Fibroblast of lung (primary cell): Measurements from ENCODE around the gene ANAPC2. TPM values are rescaled to one million over a fixed set of nuclear protein-coding genes. Genes with fewer than 3 reads are reported as not detected.

ENCODE experiments used
- DNase-seq, 2 donors: peaks; one replicate each; pipeline versions ENCODE4 v3.0.0 to v3.0.0-alpha.2; 2010; ENCODE audit warnings: low read depth in 2 of 2
- H2AFZ ChIP-seq: 2 replicates; pipeline ENCODE4 v1.5.1; 2012; ENCODE audit warnings: low read length, control low read depth, inconsistent platforms
- H3K27ac ChIP-seq: 2 replicates; pipeline ENCODE4 v1.5.1; 2011; ENCODE audit warnings: low read length, control low read depth; ENCODE audit not compliant: insufficient read depth
- H3K27me3 ChIP-seq: 2 replicates; pipeline ENCODE4 v1.5.1; 2011; ENCODE audit warnings: mild to moderate bottlenecking, low read length; ENCODE audit not compliant: control insufficient read depth, insufficient read depth
- H3K36me3 ChIP-seq: 2 replicates; pipeline ENCODE4 v1.5.1; 2011; ENCODE audit warnings: low read length; ENCODE audit not compliant: control insufficient read depth, insufficient read depth
- H3K4me1 ChIP-seq: 2 replicates; pipeline ENCODE4 v1.5.1; 2011; ENCODE audit warnings: low read length; ENCODE audit not compliant: control insufficient read depth, insufficient read depth; ENCODE audit errors: extremely low read depth
- H3K4me2 ChIP-seq: 2 replicates; pipeline ENCODE4 v1.5.1; 2011; ENCODE audit warnings: low read length, control low read depth; ENCODE audit not compliant: insufficient read depth; ENCODE audit errors: extremely low read depth
- H3K4me3 ChIP-seq, 4 experiments: fragments of 200-600 bp in 1 of 4; sonication (generic) in 1 of 4; replicated peaks in 1 of 4; 2 replicates each; pipeline ENCODE4 v1.5.1; 2011 to 2016; ENCODE audit warnings: low read length in 4 of 4, low read depth in 3 of 4, mild to moderate bottlenecking in 3 of 4, control low read depth in 2 of 4, inconsistent platforms in 1 of 4, mixed read lengths in 1 of 4; ENCODE audit not compliant: insufficient read depth in 1 of 4; ENCODE audit errors: control extremely low read depth in 1 of 4
- H3K79me2 ChIP-seq: 2 replicates; pipeline ENCODE4 v1.5.1; 2012; ENCODE audit warnings: mild to moderate bottlenecking, low read length, inconsistent platforms; ENCODE audit not compliant: control insufficient read depth, insufficient read depth
- H3K9ac ChIP-seq: 2 replicates; pipeline ENCODE4 v1.5.1; 2011; ENCODE audit warnings: mild to moderate bottlenecking, low read length, control low read depth; ENCODE audit not compliant: insufficient read depth
- H3K9me3 ChIP-seq: 2 replicates; pipeline ENCODE4 v1.5.1; 2012; ENCODE audit warnings: low read depth, low read length; ENCODE audit not compliant: control insufficient read depth, insufficient read depth
- H4K20me1 ChIP-seq: 2 replicates; pipeline ENCODE4 v1.5.1; 2011; ENCODE audit warnings: low read length; ENCODE audit not compliant: control insufficient read depth, insufficient read depth; ENCODE audit errors: extremely low read depth
- CTCF ChIP-seq, 2 donors: IDR thresholded peaks in 1 of 2; conservative IDR thresholded peaks in 1 of 2; 1 replicate in 1 of 2; 2 replicates in 1 of 2; pipeline ENCODE4 v1.5.1; 2011 to 2012; ENCODE audit warnings: low read length in 2 of 2, control low read depth in 1 of 2, inconsistent platforms in 1 of 2, low read depth in 1 of 2, mild to moderate bottlenecking in 1 of 2
- EZH2 ChIP-seq: IDR thresholded peaks from 2 replicates; pipeline ENCODE4 v1.5.1; 2012; ENCODE audit warnings: low read length, control low read depth, mild to moderate bottlenecking; ENCODE audit errors: missing control alignments
- polyA plus RNA-seq, 2 donors: library from polyadenylated mRNA; depleted of rRNA in 1 of 2; stranded (reverse) in 1 of 2; unstranded in 1 of 2; fragments of >200 nt; gene quantifications; 2 replicates each; pipeline ENCODE4 v1.2.1, GENCODE V29; 2011 to 2012; ENCODE audit warnings: missing spikeins in 1 of 2
- total RNA-seq: library from RNA; depleted of rRNA; stranded (reverse); fragments of >200 nt; gene quantifications from 2 replicates; pipeline ENCODE4 v1.2.1, GENCODE V29; 2014

Gene ANAPC2
- total and polyA plus RNA-seq, 2 donors (not counting 1 experiment from before 2014, with no cell fraction given), result 9.1 to 18.0 TPM

- peaks cover 15% of the 10 kb centered on the region for H3K36me3 ChIP-seq
- H3K4me2 ChIP-seq, result no peak overlapping the region
- H3K4me1 ChIP-seq, result peaks cover 9% of the 10 kb centered on the region
- no peak overlapping the region for H3K9ac ChIP-seq
- H4K20me1 ChIP-seq, result no peaks in the 10 kb centered on the region
- no peak for DNase-seq
- no peak overlapping the region for H3K4me3 ChIP-seq
- no peaks in the 10 kb centered on the region for H3K27me3 ChIP-seq
- peaks cover 21% of the 10 kb centered on the region for H3K79me2 ChIP-seq
- H2AFZ ChIP-seq, result no peak overlapping the region
- TF ChIP-seq CTCF (conservative IDR thresholded peaks at IDR 0.05 in 1 of 2, IDR thresholded peaks at IDR 0.05 in 1 of 2; ENCODE audit: low read depth in 1 of 2, low read length in 2 of 2) (no peak), EZH2 (no peak)
- H3K9me3 ChIP-seq, result no peaks in the 10 kb centered on the region
- no peak overlapping the region for H3K27ac ChIP-seq
These were observed 6.0 kb upstream of the ANAPC2 start for GRCh38 chr9:137194388-137194787.

GRCh38 chr9:137193771-137194170 is 5.4 kb upstream of the ANAPC2 start:
- H3K9ac ChIP-seq, result no peak overlapping the region
- peaks cover 22% of the 10 kb centered on the region for H3K79me2 ChIP-seq

GRCh38 chr9:137192859-137193258 is 4.5 kb upstream of the ANAPC2 start:
- Histone ChIP-seq H2AFZ (no peak overlapping the region), H3K79me2 (peaks cover 26% of the 10 kb centered on the region), H3K4me2 (no peak overlapping the region)

More at GRCh38 chr9:137193771-137194170, 5.4 kb upstream of the ANAPC2 start:
- no peaks in the 10 kb centered on the region for H3K27me3 ChIP-seq
- no peak overlapping the region for H2AFZ ChIP-seq
- DNase-seq, result no peak
- peaks cover 15% of the 10 kb centered on the region for H3K36me3 ChIP-seq
- no peaks in the 10 kb centered on the region for H4K20me1 ChIP-seq
- peaks cover 8% of the 10 kb centered on the region for H3K4me1 ChIP-seq
- H3K27ac ChIP-seq, result no peak overlapping the region
- H3K9me3 ChIP-seq, result no peaks in the 10 kb centered on the region
- TF ChIP-seq EZH2, result no peak
- no peak overlapping the region for H3K4me2 ChIP-seq
- no peak overlapping the region for H3K4me3 ChIP-seq

More at GRCh38 chr9:137192859-137193258, 4.5 kb upstream of the ANAPC2 start:
- no peaks in the 10 kb centered on the region for H4K20me1 ChIP-seq
- H3K27ac ChIP-seq, result no peak overlapping the region
- H3K9ac ChIP-seq, result no peak overlapping the region
- no peak for DNase-seq
- peaks cover 15% of the 10 kb centered on the region for H3K36me3 ChIP-seq
- no peak for TF ChIP-seq EZH2
- no peak for TF ChIP-seq CTCF (conservative IDR thresholded peaks at IDR 0.05 in 1 of 2, IDR thresholded peaks at IDR 0.05 in 1 of 2; ENCODE audit: low read depth in 1 of 2, low read length in 2 of 2)
- no peaks in the 10 kb centered on the region for H3K9me3 ChIP-seq
- H3K27me3 ChIP-seq, result no peaks in the 10 kb centered on the region
- no peak overlapping the region for H3K4me3 ChIP-seq
- H3K4me1 ChIP-seq, result peaks cover 8% of the 10 kb centered on the region
